ENCODE data around the gene TBC1D3B.

Gene TBC1D3B

DNA sequence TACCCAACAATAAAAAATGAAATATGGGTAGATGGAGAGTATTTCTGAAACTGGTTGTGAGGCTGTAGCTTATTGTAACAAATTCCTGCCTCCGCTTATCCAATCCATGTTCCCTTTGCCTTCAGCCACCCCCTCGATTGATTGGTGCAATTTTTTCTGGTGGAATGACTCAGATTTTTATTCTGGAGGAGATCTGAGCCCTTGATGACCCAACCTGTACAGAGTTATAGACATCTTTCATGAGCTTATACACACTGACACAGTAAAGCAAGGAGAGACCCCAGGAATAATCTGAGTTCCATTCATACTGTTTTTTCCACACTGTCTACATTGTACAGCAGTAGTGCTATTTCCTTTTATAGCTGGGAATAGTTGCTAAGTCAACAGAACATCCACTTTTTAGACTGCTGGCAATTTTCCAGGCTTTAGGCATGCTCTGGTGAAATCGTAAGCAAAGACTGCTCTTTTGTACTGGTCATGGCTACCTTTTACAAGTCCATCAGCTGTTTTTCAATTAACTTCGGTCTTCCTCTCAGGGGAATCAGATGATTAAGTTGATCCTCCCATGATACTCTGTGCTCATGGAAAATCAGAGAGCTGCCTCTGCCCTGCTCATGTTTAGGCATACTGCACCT lies 42.7 kb downstream of the TBC1D3B start:
- DNase-seq (no peak), ATAC-seq (ENCODE audit: insufficient read depth, low read depth) (no peak)
- no peak overlapping the region for H3K27ac ChIP-seq (ENCODE audit: low read length)
- no peaks in the 10 kb centered on the region for H3K79me2 ChIP-seq (ENCODE audit: insufficient read depth, low read length)
- no peak overlapping the region for H3K4me3 ChIP-seq (ENCODE audit: low read depth in 1 of 2, low read length in 2 of 2)
- H3K9ac ChIP-seq (ENCODE audit: low read depth, low read length) = no peak overlapping the region
- no peaks in the 10 kb centered on the region for H3K4me1 ChIP-seq (ENCODE audit: insufficient read depth, low read length)
- no peaks in the 10 kb centered on the region for H3K36me3 ChIP-seq (ENCODE audit: insufficient read depth, low read length)
- H2AFZ ChIP-seq (ENCODE audit: low read depth, low read length) = no peak overlapping the region
- H3K4me2 ChIP-seq (ENCODE audit: insufficient read depth, low read length) = no peak overlapping the region
- no peaks in the 10 kb centered on the region for H3K9me3 ChIP-seq (ENCODE audit: insufficient read depth, low read length, severe bottlenecking)
- no peaks in the 10 kb centered on the region for H4K20me1 ChIP-seq (ENCODE audit: insufficient read depth, low read length)
- TF ChIP-seq EZH2 (IDR thresholded peaks at IDR 0.05; ENCODE audit: borderline replicate concordance, low read depth, low read length, severe bottlenecking) (no peak), CTCF (IDR thresholded peaks at IDR 0.05; ENCODE audit: borderline replicate concordance, extremely low read depth, low read length, poor library complexity, severe bottlenecking) (no peak)
- H3K27me3 ChIP-seq (ENCODE audit: insufficient read depth, low read length, poor library complexity) = peaks cover 2% of the 10 kb centered on the region

- no peak for ATAC-seq (ENCODE audit: insufficient read depth, low read depth)
- TF ChIP-seq CTCF (IDR thresholded peaks at IDR 0.05; ENCODE audit: borderline replicate concordance, extremely low read depth, low read length, poor library complexity, severe bottlenecking) (no peak), EZH2 (IDR thresholded peaks at IDR 0.05; ENCODE audit: borderline replicate concordance, low read depth, low read length, severe bottlenecking) (no peak)
- DNase-seq = no peak
- no peak overlapping the region for H2AFZ ChIP-seq (ENCODE audit: low read depth, low read length)
- H3K9ac ChIP-seq (ENCODE audit: low read depth, low read length) = no peak overlapping the region
- no peak overlapping the region for H3K4me2 ChIP-seq (ENCODE audit: insufficient read depth, low read length)
- no peak overlapping the region for H3K27ac ChIP-seq (ENCODE audit: low read length)
- H4K20me1 ChIP-seq (ENCODE audit: insufficient read depth, low read length) = no peaks in the 10 kb centered on the region
- no peak overlapping the region for H3K4me3 ChIP-seq (ENCODE audit: low read depth in 1 of 2, low read length in 2 of 2)
- no peaks in the 10 kb centered on the region for H3K79me2 ChIP-seq (ENCODE audit: insufficient read depth, low read length)
- H3K9me3 ChIP-seq (ENCODE audit: insufficient read depth, low read length, severe bottlenecking) = no peaks in the 10 kb centered on the region
- peaks cover 3% of the 10 kb centered on the region for H3K4me1 ChIP-seq (ENCODE audit: insufficient read depth, low read length)
- no peaks in the 10 kb centered on the region for H3K36me3 ChIP-seq (ENCODE audit: insufficient read depth, low read length)
- peaks cover 2% of the 10 kb centered on the region for H3K27me3 ChIP-seq (ENCODE audit: insufficient read depth, low read length, poor library complexity)
Measured at GRCh38 chr17:36132421-36132831, 44.0 kb downstream of the TBC1D3B start.

GRCh38 chr17:36131931-36132330 lies 44.5 kb downstream of the TBC1D3B start:
- ATAC-seq (ENCODE audit: insufficient read depth, low read depth) (no peak), DNase-seq (no peak)
- no peak for TF ChIP-seq EZH2 (IDR thresholded peaks at IDR 0.05; ENCODE audit: borderline replicate concordance, low read depth, low read length, severe bottlenecking)
- no peak for TF ChIP-seq CTCF (IDR thresholded peaks at IDR 0.05; ENCODE audit: borderline replicate concordance, extremely low read depth, low read length, poor library complexity, severe bottlenecking)
- Histone ChIP-seq H4K20me1 (ENCODE audit: insufficient read depth, low read length) (no peaks in the 10 kb centered on the region), H3K4me1 (ENCODE audit: insufficient read depth, low read length) (peaks cover 8% of the 10 kb centered on the region), H3K36me3 (ENCODE audit: insufficient read depth, low read length) (no peaks in the 10 kb centered on the region), H3K9ac (ENCODE audit: low read depth, low read length) (no peak overlapping the region), H2AFZ (ENCODE audit: low read depth, low read length) (no peak overlapping the region), H3K27me3 (ENCODE audit: insufficient read depth, low read length, poor library complexity) (peaks cover 2% of the 10 kb centered on the region), H3K79me2 (ENCODE audit: insufficient read depth, low read length) (no peaks in the 10 kb centered on the region), H3K27ac (ENCODE audit: low read length) (no peak overlapping the region), H3K9me3 (ENCODE audit: insufficient read depth, low read length, severe bottlenecking) (no peaks in the 10 kb centered on the region), H3K4me3 (ENCODE audit: low read depth in 1 of 2, low read length in 2 of 2) (no peak overlapping the region), H3K4me2 (ENCODE audit: insufficient read depth, low read length) (no peak overlapping the region)

Measured in DND-41 (cell line).